ENCODE data around the gene MAGED4B.
"Not testable (repeated sequence)": the region's sequence is repeated elsewhere in the genome, so short reads cannot be mapped to it uniquely, and the experiment has no call there.

MAGED4B gene, protein sequence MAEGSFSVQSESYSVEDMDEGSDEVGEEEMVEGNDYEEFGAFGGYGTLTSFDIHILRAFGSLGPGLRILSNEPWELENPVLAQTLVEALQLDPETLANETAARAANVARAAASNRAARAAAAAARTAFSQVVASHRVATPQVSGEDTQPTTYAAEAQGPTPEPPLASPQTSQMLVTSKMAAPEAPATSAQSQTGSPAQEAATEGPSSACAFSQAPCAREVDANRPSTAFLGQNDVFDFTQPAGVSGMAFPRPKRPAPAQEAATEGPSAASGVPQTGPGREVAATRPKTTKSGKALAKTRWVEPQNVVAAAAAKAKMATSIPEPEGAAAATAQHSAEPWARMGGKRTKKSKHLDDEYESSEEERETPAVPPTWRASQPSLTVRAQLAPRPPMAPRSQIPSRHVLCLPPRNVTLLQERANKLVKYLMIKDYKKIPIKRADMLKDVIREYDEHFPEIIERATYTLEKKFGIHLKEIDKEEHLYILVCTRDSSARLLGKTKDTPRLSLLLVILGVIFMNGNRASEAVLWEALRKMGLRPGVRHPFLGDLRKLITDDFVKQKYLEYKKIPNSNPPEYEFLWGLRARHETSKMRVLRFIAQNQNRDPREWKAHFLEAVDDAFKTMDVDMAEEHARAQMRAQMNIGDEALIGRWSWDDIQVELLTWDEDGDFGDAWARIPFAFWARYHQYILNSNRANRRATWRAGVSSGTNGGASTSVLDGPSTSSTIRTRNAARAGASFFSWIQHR

GRCh38 chrX:52068666-52069640, at the start of gene MAGED4B:
Gene MAGED4B (minus strand): TSS chrX:52069183. CDS start chrX:52068172, 1,011 bp downstream.
- DNase-seq, result not testable (repeated sequence)

- no peak for DNase-seq
These were observed 49.3 kb upstream of the MAGED4B start for GRCh38 chrX:52118262-52118661.

DNA sequence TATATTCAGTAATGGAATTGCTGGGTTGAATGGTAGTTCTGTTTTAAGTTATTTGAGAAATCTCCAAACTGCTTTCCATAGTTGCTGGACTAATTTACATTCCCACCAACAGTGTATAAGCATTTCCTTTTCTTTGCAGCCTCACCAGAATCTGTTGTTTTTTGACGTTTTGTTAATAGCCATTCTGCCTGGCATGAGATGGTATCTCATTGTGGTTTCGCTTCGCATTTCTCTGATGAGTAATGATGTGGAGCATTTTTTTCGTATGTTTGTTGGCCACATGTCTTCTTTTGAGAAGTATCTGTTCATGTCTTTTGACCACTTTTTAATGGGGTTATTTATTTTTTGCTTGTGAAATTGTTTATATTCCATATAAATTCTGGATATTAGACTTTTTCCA, 13.6 kb upstream of the MAGED4B start:
- no peak for DNase-seq

GRCh38 chrX:52078131-52078530, 9.1 kb upstream of the MAGED4B start:
- no peak for DNase-seq

DNA sequence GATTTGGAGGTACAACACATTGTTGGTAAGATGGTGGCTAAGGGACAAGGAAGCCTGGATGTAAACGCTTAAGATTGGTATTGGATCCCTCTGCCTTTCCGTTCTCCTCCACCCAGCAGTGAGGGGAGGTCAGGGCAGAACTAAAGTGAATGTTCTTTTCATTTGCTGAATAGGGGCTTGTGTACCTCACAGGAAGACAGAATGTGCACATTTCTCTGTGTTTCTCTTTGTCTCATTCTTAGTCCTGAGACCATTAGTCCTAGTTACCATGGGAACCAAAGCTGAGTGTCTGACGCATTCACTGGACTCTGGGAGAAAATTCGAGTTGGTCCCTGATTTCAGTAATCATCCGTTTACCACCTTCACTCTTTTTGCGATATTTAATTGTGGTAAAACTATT, 26.7 kb downstream of the MAGED4B start:
- not testable (repeated sequence) for DNase-seq

DNA sequence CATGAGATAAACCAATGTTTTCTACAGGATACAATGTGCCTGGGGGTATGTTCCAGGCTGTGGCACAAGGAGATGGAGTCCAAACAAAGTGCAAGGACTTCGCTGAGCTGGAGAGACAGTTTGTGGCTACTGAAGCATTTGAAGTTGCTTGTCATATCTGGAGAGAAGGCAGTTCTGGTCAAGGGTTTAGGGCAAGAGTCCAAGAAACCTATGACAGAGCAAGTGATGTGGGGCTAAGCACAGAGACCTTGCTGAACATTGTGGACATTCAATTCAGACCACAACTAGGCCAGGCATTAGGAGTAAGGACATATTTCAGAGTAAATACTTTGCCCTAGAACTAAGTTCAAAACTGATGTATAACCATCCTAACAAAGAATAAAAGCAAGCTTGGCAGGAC, 34.8 kb downstream of the MAGED4B start:
- no peak for DNase-seq

DNA sequence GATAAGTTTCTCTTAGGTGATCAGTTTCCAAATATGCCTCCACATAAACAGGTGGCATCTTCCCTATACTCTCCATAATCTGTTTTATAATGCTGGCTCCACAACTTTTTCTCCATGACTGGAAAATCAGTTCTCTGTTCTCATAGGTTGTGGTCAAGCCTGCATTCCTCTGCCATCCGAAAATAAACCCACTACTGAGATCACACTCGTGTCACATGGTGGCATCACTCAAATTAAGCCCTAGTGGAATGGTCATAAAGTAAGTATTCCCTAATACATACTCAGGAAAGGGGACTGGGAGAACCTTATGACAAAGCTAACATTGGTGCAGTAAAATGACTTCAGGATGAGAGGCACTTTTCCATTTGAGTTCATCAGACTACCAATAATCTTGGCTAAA, 37.6 kb downstream of the MAGED4B start:
- DNase-seq, result no peak

GRCh38 chrX:52015794-52016193, 53.2 kb downstream of the MAGED4B start:
- DNase-seq, result no peak
